ENCODE measurements around the gene HK1. TPM values are rescaled to one million over a fixed set of nuclear protein-coding genes. Genes with fewer than 3 reads are reported as not detected.
"Not testable (repeated sequence)": the region's sequence is repeated elsewhere in the genome, so short reads cannot be mapped to it uniquely, and the experiment has no call there.

Gene HK1
- total RNA-seq, 4 donors from 2014 or later = 92.5 to 216 (median 126) TPM

GRCh38 chr10:69247313-69247710 is 31.0 kb upstream of the HK1 start:
- Histone ChIP-seq H3K4me3 (no peak overlapping the region), H3K27me3 (no peaks in the 10 kb centered on the region), H3K4me1 (no peaks in the 10 kb centered on the region), H3K27ac (no peak overlapping the region), H3K36me3 (no peaks in the 10 kb centered on the region), H3K9me3 (no peaks in the 10 kb centered on the region)
- 95 to 96% methylated on average over 8 to 10 of the region's 13 CpGs for WGBS, 2 donors (ENCODE audit: low coverage in 1 of 2)
- TF ChIP-seq CTCF (IDR thresholded peaks at IDR 0.05) = no peak
- TF ChIP-seq POLR2AphosphoS5 (IDR thresholded peaks at IDR 0.05) = no peak
- no peak for TF ChIP-seq POLR2A (IDR thresholded peaks at IDR 0.05)
- no peak for TF ChIP-seq EP300 (IDR thresholded peaks at IDR 0.05)
- no peak for ATAC-seq

DNA sequence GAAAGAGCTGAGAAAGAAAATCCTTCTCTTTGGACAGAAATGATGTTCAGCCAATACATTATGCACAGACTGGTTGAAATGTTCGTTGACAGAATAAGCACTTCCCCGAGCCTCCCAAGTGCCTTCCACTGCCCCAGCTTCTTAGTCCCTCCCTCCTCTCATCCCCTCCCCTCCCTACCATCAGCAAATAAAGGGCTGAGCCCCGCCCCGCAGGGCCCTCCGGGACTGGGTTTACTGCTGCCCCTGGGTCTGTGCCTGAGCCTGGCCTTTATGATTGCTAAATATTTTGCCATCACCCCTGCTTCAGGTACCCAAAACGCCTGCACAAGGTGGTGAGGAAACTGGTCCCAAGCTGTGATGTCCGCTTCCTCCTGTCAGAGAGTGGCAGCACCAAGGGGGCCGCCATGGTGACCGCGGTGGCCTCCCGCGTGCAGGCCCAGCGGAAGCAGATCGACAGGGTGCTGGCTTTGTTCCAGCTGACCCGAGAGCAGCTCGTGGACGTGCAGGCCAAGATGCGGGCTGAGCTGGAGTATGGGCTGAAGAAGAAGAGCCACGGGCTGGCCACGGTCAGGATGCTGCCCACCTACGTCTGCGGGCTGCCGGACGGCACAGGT is 30.1 kb upstream of the HK1 start:
- H3K27me3 ChIP-seq = no peaks in the 10 kb centered on the region
- H3K36me3 ChIP-seq = no peaks in the 10 kb centered on the region
- no peak for ATAC-seq
- TF ChIP-seq CTCF (IDR thresholded peaks at IDR 0.05) (no peak), POLR2A (IDR thresholded peaks at IDR 0.05) (no peak), POLR2AphosphoS5 (IDR thresholded peaks at IDR 0.05) (no peak), EP300 (IDR thresholded peaks at IDR 0.05) (no peak)
- no peaks in the 10 kb centered on the region for H3K4me1 ChIP-seq
- H3K9me3 ChIP-seq = no peaks in the 10 kb centered on the region
- H3K4me3 ChIP-seq = no peak overlapping the region
- WGBS, 2 donors (ENCODE audit: low coverage in 1 of 2) = 76 to 77% methylated on average over 2 to 3 of the region's 24 CpGs
- H3K27ac ChIP-seq = no peak overlapping the region

DNA sequence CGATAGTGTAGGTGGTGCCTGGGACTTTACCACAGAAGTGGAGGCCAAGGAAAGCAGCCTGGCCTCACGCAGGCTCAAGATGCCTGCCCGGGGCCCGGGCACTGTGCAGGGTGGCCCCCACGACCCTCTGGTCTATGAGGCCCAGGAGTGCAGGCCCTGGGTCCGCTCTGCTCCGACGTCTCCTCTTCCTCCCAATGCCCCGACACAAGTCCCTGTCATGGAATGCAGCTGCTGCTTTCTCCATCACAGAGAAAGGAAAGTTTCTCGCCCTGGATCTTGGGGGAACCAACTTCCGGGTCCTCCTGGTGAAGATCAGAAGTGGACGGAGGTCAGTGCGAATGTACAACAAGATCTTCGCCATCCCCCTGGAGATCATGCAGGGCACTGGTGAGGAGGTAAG is 28.3 kb upstream of the HK1 start:
- ATAC-seq = no peak
- TF ChIP-seq POLR2AphosphoS5 (IDR thresholded peaks at IDR 0.05) (no peak), POLR2A (IDR thresholded peaks at IDR 0.05) (no peak), CTCF (IDR thresholded peaks at IDR 0.05) (no peak), EP300 (IDR thresholded peaks at IDR 0.05) (no peak)
- no peaks in the 10 kb centered on the region for H3K4me1 ChIP-seq
- no peaks in the 10 kb centered on the region for H3K36me3 ChIP-seq
- H3K9me3 ChIP-seq = no peaks in the 10 kb centered on the region
- no peaks in the 10 kb centered on the region for H3K27me3 ChIP-seq
- no peak overlapping the region for H3K27ac ChIP-seq
- WGBS, 2 donors (ENCODE audit: low coverage in 1 of 2) = 95 to 100% methylated on average over 1 to 6 of the region's 14 CpGs
- no peak overlapping the region for H3K4me3 ChIP-seq

GRCh38 chr10:69251417-69251816 is 26.9 kb upstream of the HK1 start:
- H3K27ac ChIP-seq, H3K9me3 ChIP-seq, H3K4me3 ChIP-seq, H3K4me1 ChIP-seq, ATAC-seq, H3K27me3 ChIP-seq, H3K36me3 ChIP-seq: not testable (repeated sequence)
- WGBS, 2 donors (ENCODE audit: low coverage in 1 of 2) = 97 to 100% methylated on average over 2 of the region's 2 CpGs

GRCh38 chr10:69253171-69253570 is 25.1 kb upstream of the HK1 start:
- H3K36me3 ChIP-seq = no peaks in the 10 kb centered on the region
- H3K27me3 ChIP-seq = no peaks in the 10 kb centered on the region
- no peaks in the 10 kb centered on the region for H3K4me1 ChIP-seq
- H3K4me3 ChIP-seq = no peak overlapping the region
- 83 to 100% methylated on average over 1 of the region's 3 CpGs for WGBS, 2 donors (ENCODE audit: low coverage in 1 of 2)
- H3K9me3 ChIP-seq = no peaks in the 10 kb centered on the region
- H3K27ac ChIP-seq = no peak overlapping the region
- TF ChIP-seq CTCF (IDR thresholded peaks at IDR 0.05) = no peak
- TF ChIP-seq POLR2AphosphoS5 (IDR thresholded peaks at IDR 0.05) = no peak
- TF ChIP-seq POLR2A (IDR thresholded peaks at IDR 0.05) = no peak
- no peak for TF ChIP-seq EP300 (IDR thresholded peaks at IDR 0.05)
- ATAC-seq = no peak

All from gastroesophageal sphincter (tissue), 4 donors.